ENCODE measurements around the gene DELE1.

DNA sequence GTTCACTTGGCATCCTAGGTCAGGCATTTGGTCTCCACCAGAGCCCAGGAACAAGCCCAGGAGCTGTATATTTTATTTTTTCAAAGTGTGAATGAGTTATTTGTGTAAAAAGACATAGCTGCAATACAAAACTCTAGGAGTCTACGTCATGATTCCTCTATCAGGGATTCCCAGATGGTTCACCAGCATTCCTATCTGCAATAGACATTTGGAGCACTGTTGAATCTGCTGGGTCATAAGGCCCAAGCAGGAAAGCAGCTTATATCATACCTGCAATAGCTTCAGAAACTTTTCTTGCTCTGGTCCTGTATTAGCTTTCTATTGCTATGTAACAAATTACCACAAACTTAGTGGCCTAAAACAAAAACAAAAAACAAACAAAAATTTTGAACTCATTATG is 16.7 kb upstream of the DELE1 start:
- no peak for TF ChIP-seq TAF1 (IDR thresholded peaks at IDR 0.05; ENCODE audit: borderline replicate concordance, insufficient read depth, low read length)
- TF ChIP-seq, protein P1, sequence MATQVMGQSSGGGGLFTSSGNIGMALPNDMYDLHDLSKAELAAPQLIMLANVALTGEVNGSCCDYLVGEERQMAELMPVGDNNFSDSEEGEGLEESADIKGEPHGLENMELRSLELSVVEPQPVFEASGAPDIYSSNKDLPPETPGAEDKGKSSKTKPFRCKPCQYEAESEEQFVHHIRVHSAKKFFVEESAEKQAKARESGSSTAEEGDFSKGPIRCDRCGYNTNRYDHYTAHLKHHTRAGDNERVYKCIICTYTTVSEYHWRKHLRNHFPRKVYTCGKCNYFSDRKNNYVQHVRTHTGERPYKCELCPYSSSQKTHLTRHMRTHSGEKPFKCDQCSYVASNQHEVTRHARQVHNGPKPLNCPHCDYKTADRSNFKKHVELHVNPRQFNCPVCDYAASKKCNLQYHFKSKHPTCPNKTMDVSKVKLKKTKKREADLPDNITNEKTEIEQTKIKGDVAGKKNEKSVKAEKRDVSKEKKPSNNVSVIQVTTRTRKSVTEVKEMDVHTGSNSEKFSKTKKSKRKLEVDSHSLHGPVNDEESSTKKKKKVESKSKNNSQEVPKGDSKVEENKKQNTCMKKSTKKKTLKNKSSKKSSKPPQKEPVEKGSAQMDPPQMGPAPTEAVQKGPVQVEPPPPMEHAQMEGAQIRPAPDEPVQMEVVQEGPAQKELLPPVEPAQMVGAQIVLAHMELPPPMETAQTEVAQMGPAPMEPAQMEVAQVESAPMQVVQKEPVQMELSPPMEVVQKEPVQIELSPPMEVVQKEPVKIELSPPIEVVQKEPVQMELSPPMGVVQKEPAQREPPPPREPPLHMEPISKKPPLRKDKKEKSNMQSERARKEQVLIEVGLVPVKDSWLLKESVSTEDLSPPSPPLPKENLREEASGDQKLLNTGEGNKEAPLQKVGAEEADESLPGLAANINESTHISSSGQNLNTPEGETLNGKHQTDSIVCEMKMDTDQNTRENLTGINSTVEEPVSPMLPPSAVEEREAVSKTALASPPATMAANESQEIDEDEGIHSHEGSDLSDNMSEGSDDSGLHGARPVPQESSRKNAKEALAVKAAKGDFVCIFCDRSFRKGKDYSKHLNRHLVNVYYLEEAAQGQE (IDR thresholded peaks at IDR 0.05; ENCODE audit: insufficient read depth in 1 of 2, low read depth in 2 of 2, low read length in 2 of 2): no peak
- no peak for TF ChIP-seq SIN3A (IDR thresholded peaks at IDR 0.05; ENCODE audit: borderline replicate concordance, insufficient read depth, low read length)
- no peak for TF ChIP-seq POLR2AphosphoS5 (IDR thresholded peaks at IDR 0.05; ENCODE audit: low read depth, low read length)
- TF ChIP-seq FOXP2 (optimal IDR thresholded peaks at IDR 0.05; ENCODE audit: borderline replicate concordance, extremely low read depth, extremely low read length, insufficient read depth): no peak

Data from PFSK-1 (cell line).